GM18502 (cell line): ENCODE measurements around the gene RASL10A.

ENCODE experiments used
- ATAC-seq: cut with Tn5 transposase; IDR thresholded peaks from one replicate; pipeline ENCODE4 v1.9.1; 2021; ENCODE audit warnings: mild to moderate bottlenecking; ENCODE audit not compliant: unreplicated experiment, poor library complexity

Gene RASL10A

GRCh38 chr22:29275167-29275566 is 40.3 kb downstream of the RASL10A start:
- ATAC-seq, result no peak

- ATAC-seq, result no peak
Observed at GRCh38 chr22:29272624-29273023, 42.9 kb downstream of the RASL10A start.

- ATAC-seq, result no peak
Observed at GRCh38 chr22:29270475-29271271, 44.8 kb downstream of the RASL10A start.

GRCh38 chr22:29269731-29270474 is 45.6 kb downstream of the RASL10A start:
- no peak for ATAC-seq

- ATAC-seq, result no peak
Observed at GRCh38 chr22:29269230-29269604, 46.3 kb downstream of the RASL10A start.

- ATAC-seq, result peak; percentile 29
Observed at GRCh38 chr22:29268511-29269229, 46.8 kb downstream of the RASL10A start.

- peak; percentile 74 for ATAC-seq
Observed at GRCh38 chr22:29267858-29268510, 47.5 kb downstream of the RASL10A start, which contains the start of the genes EWSR1 and RHBDD3. Gene EWSR1 (plus strand): TSS chr22:29268268. CDS start chr22:29268337, 69 bp downstream. Gene RHBDD3 (minus strand): TSS chr22:29267981. CDS start chr22:29265626, 2,355 bp downstream.

GRCh38 chr22:29267462-29267857 is 48.0 kb downstream of the RASL10A start:
- no peak for ATAC-seq

GRCh38 chr22:29266564-29267461 is 48.7 kb downstream of the RASL10A start:
- ATAC-seq, result no peak

- ATAC-seq, result no peak
Observed at GRCh38 chr22:29265929-29266328, 49.6 kb downstream of the RASL10A start.

- ATAC-seq, result no peak
Observed at GRCh38 chr22:29265305-29265704, 50.2 kb downstream of the RASL10A start.

GRCh38 chr22:29263791-29264276 is 51.7 kb downstream of the RASL10A start:
- ATAC-seq, result no peak
